ENCODE data around the gene MICAL2.

Gene MICAL2

GRCh38 chr11:12110201-12110713 lies at the start of gene MICAL2 (continued):
- TF ChIP-seq ZNF654 (tag by site-specific recombination; IDR thresholded peaks at IDR 0.05; ENCODE audit: low read depth) (no peak), ZNF521 (tag by site-specific recombination; IDR thresholded peaks at IDR 0.05) (no peak), KLF7 (tag by site-specific recombination; IDR thresholded peaks at IDR 0.05; ENCODE audit: borderline replicate concordance) (peak; percentile 77; the same call in 1 of the 2 replicates), ZNF76 (tag by site-specific recombination; IDR thresholded peaks at IDR 0.05; ENCODE audit: borderline replicate concordance, low read depth) (no peak), ZNF366 (tag by site-specific recombination; conservative IDR thresholded peaks at IDR 0.05) (no peak), ZNF660 (tag by site-specific recombination; IDR thresholded peaks at IDR 0.05) (no peak), ZNF174 (tag by site-specific recombination; IDR thresholded peaks at IDR 0.05) (no peak), ZNF18 (tag by site-specific recombination; IDR thresholded peaks at IDR 0.05) (no peak), OSR2 (tag by site-specific recombination; IDR thresholded peaks at IDR 0.05) (no peak), GLIS2 (tag by site-specific recombination; IDR thresholded peaks at IDR 0.05) (peak; percentile 85), ELK4 (IDR thresholded peaks at IDR 0.05; ENCODE audit: borderline replicate concordance, low read depth, low read length) (no peak), ZNF114 (tag by site-specific recombination; IDR thresholded peaks at IDR 0.05) (no peak), GLIS1 (tag by site-specific recombination; IDR thresholded peaks at IDR 0.05) (peak; percentile 31; the same call in 1 of the 2 replicates), PATZ1 (tag by site-specific recombination; IDR thresholded peaks at IDR 0.05) (peak; percentile 50; the same call in 1 of the 2 replicates), ZNF623 (tag by site-specific recombination; IDR thresholded peaks at IDR 0.05) (no peak), KLF8 (tag by site-specific recombination; IDR thresholded peaks at IDR 0.05) (peak; percentile 61; the same call in 1 of the 2 replicates), ZIC2 (tag by site-specific recombination; IDR thresholded peaks at IDR 0.05) (peak; percentile 26; the same call in 1 of the 2 replicates), ZSCAN16 (tag by site-specific recombination; IDR thresholded peaks at IDR 0.05) (no peak), ZNF549 (tag by site-specific recombination; IDR thresholded peaks at IDR 0.05) (no peak)
- TF ChIP-seq, protein P1, sequence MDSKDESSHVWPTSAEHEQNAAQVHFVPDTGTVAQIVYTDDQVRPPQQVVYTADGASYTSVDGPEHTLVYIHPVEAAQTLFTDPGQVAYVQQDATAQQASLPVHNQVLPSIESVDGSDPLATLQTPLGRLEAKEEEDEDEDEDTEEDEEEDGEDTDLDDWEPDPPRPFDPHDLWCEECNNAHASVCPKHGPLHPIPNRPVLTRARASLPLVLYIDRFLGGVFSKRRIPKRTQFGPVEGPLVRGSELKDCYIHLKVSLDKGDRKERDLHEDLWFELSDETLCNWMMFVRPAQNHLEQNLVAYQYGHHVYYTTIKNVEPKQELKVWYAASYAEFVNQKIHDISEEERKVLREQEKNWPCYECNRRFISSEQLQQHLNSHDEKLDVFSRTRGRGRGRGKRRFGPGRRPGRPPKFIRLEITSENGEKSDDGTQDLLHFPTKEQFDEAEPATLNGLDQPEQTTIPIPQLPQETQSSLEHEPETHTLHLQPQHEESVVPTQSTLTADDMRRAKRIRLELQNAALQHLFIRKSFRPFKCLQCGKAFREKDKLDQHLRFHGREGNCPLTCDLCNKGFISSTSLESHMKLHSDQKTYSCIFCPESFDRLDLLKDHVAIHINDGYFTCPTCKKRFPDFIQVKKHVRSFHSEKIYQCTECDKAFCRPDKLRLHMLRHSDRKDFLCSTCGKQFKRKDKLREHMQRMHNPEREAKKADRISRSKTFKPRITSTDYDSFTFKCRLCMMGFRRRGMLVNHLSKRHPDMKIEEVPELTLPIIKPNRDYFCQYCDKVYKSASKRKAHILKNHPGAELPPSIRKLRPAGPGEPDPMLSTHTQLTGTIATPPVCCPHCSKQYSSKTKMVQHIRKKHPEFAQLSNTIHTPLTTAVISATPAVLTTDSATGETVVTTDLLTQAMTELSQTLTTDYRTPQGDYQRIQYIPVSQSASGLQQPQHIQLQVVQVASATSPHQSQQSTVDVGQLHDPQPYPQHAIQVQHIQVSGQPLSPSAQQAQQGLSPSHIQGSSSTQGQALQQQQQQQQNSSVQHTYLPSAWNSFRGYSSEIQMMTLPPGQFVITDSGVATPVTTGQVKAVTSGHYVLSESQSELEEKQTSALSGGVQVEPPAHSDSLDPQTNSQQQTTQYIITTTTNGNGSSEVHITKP (tag by site-specific recombination; IDR thresholded peaks at IDR 0.05), result peak; percentile 81
- TF ChIP-seq, protein P2, sequence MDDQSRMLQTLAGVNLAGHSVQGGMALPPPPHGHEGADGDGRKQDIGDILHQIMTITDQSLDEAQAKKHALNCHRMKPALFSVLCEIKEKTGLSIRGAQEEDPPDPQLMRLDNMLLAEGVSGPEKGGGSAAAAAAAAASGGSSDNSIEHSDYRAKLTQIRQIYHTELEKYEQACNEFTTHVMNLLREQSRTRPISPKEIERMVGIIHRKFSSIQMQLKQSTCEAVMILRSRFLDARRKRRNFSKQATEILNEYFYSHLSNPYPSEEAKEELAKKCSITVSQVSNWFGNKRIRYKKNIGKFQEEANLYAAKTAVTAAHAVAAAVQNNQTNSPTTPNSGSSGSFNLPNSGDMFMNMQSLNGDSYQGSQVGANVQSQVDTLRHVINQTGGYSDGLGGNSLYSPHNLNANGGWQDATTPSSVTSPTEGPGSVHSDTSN (CRISPR knock-in tag; IDR thresholded peaks at IDR 0.05), result no peak
- TF ChIP-seq, protein P3, sequence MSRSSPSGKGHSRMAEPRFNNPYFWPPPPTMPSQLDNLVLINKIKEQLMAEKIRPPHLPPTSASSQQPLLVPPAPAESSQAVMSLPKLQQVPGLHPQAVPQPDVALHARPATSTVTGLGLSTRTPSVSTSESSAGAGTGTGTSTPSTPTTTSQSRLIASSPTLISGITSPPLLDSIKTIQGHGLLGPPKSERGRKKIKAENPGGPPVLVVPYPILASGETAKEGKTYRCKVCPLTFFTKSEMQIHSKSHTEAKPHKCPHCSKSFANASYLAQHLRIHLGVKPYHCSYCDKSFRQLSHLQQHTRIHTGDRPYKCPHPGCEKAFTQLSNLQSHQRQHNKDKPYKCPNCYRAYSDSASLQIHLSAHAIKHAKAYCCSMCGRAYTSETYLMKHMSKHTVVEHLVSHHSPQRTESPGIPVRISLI (tag by site-specific recombination; IDR thresholded peaks at IDR 0.05), result no peak
- TF ChIP-seq, protein P4, sequence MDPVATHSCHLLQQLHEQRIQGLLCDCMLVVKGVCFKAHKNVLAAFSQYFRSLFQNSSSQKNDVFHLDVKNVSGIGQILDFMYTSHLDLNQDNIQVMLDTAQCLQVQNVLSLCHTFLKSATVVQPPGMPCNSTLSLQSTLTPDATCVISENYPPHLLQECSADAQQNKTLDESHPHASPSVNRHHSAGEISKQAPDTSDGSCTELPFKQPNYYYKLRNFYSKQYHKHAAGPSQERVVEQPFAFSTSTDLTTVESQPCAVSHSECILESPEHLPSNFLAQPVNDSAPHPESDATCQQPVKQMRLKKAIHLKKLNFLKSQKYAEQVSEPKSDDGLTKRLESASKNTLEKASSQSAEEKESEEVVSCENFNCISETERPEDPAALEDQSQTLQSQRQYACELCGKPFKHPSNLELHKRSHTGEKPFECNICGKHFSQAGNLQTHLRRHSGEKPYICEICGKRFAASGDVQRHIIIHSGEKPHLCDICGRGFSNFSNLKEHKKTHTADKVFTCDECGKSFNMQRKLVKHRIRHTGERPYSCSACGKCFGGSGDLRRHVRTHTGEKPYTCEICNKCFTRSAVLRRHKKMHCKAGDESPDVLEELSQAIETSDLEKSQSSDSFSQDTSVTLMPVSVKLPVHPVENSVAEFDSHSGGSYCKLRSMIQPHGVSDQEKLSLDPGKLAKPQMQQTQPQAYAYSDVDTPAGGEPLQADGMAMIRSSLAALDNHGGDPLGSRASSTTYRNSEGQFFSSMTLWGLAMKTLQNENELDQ (tag by site-specific recombination; IDR thresholded peaks at IDR 0.05; ENCODE audit: low read depth), result no peak

All from HEK293 (cell line).